ENCODE data around the gene HNRNPL. TPM values are rescaled to one million over a fixed set of nuclear protein-coding genes. Genes with fewer than 3 reads are reported as not detected.
"Not testable (repeated sequence)": the region's sequence is repeated elsewhere in the genome, so short reads cannot be mapped to it uniquely, and the experiment has no call there.

HNRNPL gene
- polyA plus RNA-seq, 3 donors: 82.0 to 145 (median 136) TPM

DNA sequence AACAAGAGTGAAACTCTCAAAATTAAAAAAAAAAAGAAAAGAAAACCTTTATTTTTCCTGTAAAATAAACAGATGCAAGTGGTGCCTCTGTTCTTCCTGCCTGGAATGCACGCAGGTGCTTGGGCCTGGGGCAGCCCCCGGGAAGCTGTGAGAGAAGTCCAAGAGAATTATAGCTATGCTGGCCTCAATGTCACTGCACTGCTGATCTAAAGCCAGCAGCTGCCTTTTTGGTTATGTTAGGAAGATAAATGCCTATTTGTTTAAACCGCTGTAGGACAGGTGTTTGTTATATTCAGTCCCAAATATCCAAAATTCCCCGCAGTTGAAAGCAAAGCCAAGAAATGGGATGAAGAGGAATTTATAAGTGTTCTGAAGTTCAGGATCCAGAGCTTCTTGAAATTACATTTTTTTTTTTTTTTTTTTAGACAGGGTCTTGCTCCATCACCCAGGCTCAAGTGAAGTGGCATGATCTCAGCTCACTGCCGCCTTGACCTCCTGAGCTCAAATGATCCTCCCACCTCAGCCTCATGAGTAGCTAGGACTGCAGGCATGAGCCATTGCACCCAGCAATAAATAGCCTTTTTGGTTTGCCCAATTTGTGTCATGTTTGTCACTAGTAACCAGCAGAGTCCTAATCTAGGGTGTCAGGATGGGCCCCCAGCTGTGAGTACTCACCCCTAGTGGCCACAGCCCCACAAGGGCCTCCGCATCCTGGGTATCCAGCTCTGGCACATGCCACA lies 26.0 kb upstream of the HNRNPL start:
- H3K27ac ChIP-seq (ENCODE audit: low read depth, low read length): no peak overlapping the region
- WGBS, 3 donors: 77 to 87% (median 78%) methylated on average over 6 of the region's 6 CpGs

DNA sequence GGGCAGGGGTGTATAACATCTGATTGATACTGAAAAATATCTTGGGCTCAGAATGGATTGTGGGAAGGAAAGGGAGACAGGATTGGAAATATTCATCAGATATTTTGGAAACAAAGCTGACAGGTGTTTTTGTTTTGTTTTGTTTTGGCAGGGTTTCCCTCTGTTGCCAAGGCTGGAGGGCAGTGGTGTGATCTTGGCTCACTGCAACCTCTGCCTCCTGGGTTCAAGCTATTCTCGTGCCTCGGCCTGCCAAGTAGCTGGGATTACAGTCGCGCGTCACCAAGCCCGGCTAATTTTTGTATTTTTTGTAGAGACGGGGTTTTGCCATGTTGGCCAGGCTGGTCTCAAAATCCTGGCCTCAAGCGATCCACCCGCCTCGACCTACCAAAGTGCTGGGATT lies 23.6 kb upstream of the HNRNPL start:
- not testable (repeated sequence) for H3K27ac ChIP-seq (ENCODE audit: low read depth, low read length)
- 87 to 90% (median 89%) methylated on average over 10 of the region's 10 CpGs for WGBS, 3 donors

DNA sequence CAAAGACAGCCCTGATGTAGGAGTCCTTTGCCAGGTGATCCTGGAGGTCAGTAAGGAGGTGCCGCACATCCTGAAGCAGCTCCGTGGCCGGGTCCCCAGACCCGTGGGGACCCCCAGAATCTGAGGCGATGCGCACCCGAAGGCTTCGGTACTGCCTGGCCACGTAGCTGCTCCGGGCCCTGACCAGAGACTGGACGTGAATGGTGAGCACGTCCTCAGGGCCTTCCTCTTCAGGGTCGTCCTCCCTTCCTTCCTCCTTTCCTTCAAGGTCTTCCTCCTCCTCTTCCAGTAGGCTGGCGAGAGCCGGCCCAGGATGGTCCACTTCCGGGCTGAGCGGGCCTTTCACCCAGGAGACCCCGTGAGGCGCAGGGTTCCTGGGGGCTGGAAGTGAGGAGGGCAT lies 20.8 kb upstream of the HNRNPL start:
- 80 to 93% (median 81%) methylated on average over 19 of the region's 19 CpGs for WGBS, 3 donors
- no peak overlapping the region for H3K27ac ChIP-seq (ENCODE audit: low read depth, low read length)

DNA sequence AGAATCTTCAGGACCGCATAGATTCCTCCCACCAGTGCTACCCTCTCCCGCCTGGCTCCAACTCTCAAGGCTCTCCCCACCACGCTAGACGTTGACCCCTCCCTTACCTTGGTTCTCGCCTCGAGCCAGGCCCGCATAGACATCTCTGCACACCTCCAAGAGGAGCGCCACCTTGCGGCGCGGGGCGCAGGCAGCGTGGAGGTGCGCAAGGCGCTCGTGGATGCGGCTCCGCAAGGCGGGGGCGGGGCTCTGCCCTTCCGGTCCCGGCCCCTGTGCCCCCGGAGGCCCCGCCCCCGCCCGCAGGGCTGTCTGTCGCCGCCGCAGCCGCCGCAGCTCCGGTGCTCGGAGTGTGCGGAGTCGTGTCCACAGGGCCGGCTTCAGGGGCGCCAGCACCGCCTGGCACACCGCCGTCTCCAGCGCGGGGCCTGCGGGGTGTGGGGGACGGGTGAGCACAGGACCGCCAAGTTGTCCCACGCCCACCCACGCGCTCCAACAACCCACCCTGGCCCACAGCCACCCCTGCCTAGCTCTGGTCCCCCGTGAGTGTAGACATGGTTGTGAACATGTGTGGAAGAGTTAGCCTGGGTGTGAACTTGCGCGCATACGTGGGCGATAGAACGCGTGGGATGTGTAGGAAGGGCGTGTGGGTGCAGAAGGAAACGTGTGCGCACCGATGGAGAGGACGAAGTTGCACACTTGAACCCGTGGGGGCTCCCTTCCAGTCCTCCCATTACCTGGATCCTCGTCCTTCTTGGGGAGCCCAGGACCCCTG lies 20.2 kb upstream of the HNRNPL start:
- no peak overlapping the region for H3K27ac ChIP-seq (ENCODE audit: low read depth, low read length)
- 16 to 18% (median 17%) methylated on average over 60 to 62 of the region's 62 CpGs for WGBS, 3 donors

DNA sequence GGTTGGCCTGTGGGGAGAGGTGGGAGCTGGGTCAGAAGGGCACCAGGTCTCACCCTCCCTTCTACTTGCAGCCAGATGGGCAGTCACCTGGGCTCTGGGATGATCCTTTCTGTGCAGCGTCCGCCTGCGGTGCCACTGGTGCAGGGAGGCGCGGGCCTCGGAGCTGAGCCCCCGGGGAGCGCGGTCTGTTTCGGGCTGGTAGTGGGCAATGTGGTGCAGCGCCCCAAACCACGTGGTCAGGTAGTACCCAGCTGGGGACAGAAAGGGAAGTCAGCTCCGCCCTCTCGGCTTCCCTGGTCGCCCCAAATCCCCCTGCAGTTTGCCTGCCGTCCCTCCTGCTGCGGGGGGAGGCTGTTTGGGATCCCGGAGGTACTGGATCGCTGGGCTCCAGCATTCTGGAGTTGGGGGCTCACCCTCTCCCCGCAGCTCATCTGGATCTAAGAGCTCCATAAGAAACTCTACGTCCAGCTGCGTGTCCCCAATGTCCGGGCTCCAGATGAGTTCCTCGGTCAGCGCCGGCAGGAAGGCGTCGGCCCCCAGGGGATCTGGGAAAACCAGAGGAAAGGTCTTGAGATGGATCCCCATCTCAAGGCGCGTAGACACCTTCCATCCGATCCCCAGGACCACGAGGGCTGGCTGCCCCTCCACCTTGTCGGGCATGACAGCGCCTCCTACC lies 19.5 kb upstream of the HNRNPL start:
- H3K27ac ChIP-seq (ENCODE audit: low read depth, low read length): no peak overlapping the region
- WGBS, 3 donors: 7 to 13% (median 11%) methylated on average over 33 to 34 of the region's 34 CpGs

DNA sequence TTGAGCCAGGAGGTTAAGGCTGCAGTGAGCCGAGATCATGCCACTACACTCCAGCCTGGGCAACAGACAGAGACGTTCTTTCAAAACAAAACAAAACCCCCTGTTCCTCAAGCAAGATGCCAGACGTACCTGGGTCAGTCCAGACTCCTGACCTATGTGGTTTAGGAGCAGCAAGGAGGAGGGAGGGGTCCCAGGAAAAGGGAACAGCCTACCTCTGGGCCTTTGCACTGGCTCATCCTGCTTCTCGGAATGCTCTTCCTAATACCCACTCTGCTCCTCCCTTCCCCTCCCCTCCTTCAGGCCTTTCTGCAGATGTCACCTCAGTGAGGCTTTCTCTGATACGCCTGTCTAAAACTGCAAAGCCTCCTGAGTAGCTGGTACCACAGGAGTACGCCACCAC lies 18.8 kb upstream of the HNRNPL start:
- 89 to 92% (median 91%) methylated on average over 6 of the region's 6 CpGs for WGBS, 3 donors
- H3K27ac ChIP-seq (ENCODE audit: low read depth, low read length): no peak overlapping the region

DNA sequence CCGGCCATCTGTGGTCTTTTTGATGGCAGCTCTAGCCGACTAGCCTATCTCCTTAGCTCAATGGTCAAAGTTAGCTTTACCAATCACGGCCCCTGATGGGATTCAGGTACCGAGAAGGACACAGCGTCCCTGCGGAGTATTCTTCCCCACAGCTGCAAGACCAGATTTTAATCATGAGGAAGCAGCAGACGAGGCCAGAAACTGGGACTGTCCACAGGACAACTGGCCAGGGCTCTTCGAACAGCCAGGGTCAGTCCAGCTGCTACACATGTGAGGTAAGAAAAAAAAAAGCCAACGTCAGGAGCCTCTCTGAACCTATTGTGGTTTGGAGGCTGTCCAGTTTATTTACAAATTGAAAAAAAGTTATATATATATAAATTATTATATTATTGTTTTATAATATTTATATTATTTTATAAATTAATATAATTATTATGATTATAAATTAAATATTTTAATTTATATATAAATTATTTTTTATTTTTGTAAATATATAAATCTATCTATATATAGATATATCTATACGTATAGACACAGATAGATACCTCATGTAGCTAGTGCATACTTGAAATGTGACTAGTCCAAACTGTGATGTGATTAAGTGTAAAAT lies 17.5 kb upstream of the HNRNPL start:
- WGBS, 3 donors: 87 to 91% (median 87%) methylated on average over 10 of the region's 10 CpGs
- no peak overlapping the region for H3K27ac ChIP-seq (ENCODE audit: low read depth, low read length)

DNA sequence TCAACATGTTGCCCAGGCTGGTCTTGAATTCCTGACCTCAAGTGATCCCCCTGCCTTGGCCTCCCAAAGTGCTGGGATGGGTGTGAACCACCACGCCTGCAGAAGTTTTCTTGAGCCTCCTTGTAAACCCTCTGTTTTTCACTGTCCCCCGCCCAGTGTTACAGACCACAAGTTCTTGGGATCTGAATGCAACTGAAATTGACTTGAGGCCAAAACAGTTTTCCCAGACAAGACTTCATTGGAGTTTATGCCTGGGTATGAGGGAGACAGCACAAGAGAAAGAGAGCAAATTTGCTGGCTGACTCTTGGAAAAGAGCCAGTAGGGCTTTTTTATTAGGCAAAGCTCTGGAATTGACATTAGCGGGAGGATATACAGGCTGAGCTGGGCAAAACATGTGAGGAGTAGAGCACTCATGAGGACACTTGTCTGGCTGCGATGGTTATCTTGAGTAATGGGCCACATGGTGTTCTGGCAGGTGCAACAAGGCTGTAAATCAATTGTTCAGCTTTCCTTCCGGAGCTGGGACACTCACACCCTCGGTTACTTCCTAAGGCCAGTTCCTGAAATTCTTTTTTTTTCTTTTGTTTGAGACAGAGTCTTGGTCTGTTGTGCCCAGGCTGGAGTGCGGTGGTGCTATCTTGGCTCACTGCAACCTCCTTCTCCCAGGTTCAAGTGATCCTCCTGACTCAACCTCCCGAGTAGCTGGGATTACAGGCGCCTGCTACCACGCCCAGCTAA lies 12.7 kb upstream of the HNRNPL start:
- WGBS, 3 donors: 27 to 47% (median 32%) methylated on average over 10 of the region's 10 CpGs
- H3K27ac ChIP-seq (ENCODE audit: low read depth, low read length): no peak overlapping the region

DNA sequence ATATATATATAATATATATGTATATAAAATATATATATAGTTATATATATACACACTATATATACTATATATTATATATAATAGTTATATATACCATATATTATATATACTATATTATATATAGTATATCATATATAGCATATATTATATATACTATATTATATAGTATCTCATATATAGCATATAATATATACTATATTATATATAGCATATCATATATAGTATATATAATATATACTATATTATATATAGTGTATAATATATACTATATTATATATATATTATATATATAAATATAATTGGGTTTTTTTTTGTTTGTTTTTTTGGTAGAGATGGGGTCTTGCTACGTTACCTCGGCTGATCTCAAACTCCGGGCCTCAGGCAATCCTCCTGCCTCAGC lies 11.6 kb upstream of the HNRNPL start:
- WGBS, 3 donors: 91 to 98% (median 95%) methylated on average over 3 of the region's 3 CpGs

DNA sequence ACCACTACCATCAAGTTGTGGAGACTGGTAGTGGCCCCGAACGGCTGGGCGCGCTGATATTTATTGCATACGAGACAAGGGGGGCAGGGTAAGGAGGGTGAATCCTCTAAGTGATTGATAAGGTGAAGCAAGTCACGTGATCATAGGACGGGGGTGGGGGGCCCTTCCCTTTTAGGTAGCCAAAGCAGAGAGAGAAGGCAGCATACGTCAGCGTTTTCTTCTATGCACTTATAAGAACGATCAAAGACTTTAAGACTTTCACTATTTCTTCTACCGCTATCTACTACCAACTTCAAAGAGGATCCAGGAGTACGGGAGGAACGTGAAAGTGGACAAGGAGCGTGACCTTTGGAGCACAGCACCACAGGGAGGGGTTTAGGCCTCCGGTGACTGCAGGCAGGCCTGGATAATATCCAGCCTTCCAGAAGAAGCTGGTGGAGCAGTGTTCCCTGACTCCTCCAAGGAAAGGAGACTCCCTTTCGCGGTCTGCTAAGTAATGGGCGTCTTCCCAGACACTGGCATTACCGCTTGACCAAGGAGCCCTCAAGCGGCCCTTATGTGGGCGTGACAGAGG lies 9.9 kb upstream of the HNRNPL start:
- 64 to 66% (median 66%) methylated on average over 21 of the region's 21 CpGs for WGBS, 3 donors
- H3K27ac ChIP-seq (ENCODE audit: low read depth, low read length): not testable (repeated sequence)

More for the DNA sequence above, 11.6 kb upstream of the HNRNPL start:
- no peak overlapping the region for H3K27ac ChIP-seq (ENCODE audit: low read depth, low read length)

DNA sequence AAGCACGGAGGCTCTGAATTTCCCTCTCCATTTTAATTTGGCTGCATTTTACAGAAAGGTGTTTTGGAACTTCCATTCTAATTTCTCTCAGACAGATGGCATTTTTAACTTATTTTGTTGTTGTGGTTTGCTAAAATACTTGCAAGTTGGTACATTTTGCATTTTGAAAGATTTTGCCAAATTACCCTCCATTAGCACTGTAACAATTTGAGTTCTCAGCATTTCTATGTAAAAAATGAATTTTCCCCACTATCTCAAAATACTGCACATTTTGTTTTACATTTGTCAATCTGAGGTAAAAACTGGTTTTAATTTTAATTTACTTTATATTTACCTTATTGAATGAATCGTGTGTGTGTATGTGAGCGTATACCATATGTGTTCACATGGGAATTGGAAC lies 7.0 kb upstream of the HNRNPL start:
- WGBS, 3 donors: 70 to 89% (median 77%) methylated on average over 3 of the region's 3 CpGs
- no peak overlapping the region for H3K27ac ChIP-seq (ENCODE audit: low read depth, low read length)

DNA sequence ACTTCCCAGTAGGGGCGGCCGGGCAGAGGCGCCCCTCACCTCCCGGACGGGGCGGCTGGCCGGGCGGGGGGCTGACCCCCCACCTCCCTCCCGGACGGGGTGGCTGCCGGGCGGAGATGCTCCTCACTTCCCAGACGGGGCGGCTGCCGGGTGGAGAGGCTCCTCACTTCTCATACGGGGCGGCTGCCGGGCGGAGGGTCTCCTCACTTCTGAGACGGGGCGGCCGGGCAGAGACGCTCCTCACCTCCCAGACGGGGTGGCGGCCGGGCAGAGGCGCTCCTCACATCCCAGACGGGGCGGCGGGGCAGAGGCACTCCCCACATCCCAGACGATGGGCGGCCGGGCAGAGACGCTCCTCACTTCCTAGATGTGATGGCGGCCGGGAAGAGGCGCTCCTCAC lies 6.0 kb upstream of the HNRNPL start:
- not testable (repeated sequence) for H3K27ac ChIP-seq (ENCODE audit: low read depth, low read length)
- WGBS, 3 donors: 86 to 98% (median 93%) methylated on average over 8 to 27 of the region's 37 CpGs

DNA sequence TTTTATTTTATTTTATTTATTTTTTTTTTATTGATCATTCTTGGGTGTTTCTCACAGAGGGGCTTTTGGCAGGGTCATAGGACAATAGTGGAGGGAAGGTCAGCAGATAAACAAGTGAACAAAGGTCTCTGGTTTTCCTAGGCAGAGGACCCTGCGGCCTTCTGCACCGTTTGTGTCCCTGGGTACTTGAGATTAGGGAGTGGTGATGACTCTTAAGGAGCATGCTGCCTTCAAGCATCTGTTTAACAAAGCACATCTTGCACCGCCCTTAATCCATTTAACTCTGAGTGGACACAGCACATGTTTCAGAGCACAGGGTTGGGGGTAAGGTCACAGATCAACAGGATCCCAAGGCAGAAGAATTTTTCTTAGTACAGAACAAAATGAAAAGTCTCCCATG lies 5.2 kb upstream of the HNRNPL start:
- WGBS, 3 donors: 69 to 82% (median 74%) methylated on average over 2 to 3 of the region's 3 CpGs
- not testable (repeated sequence) for H3K27ac ChIP-seq (ENCODE audit: low read depth, low read length)

DNA sequence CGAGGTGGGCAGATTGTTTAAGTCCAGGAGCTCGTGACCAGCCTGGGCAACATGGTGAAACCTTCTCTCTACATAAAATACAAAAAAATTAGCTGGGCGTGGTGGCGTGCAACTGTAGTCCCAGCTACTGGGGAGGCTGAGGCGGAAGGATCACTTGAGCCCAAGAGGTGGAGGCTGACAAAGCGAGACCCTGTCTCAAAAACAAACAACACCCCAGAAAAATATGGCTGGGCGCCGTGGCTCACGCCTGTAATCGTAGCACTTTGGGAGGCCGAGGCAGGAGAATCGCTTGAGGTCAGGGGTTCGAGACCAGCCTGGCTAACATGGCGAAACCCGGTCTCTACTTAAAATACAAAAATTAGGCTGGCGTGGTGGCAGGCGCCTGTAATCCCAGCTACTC lies 3.4 kb upstream of the HNRNPL start:
- no peak overlapping the region for H3K27ac ChIP-seq (ENCODE audit: low read depth, low read length)
- WGBS, 3 donors: 87 to 92% (median 90%) methylated on average over 17 of the region's 17 CpGs

DNA sequence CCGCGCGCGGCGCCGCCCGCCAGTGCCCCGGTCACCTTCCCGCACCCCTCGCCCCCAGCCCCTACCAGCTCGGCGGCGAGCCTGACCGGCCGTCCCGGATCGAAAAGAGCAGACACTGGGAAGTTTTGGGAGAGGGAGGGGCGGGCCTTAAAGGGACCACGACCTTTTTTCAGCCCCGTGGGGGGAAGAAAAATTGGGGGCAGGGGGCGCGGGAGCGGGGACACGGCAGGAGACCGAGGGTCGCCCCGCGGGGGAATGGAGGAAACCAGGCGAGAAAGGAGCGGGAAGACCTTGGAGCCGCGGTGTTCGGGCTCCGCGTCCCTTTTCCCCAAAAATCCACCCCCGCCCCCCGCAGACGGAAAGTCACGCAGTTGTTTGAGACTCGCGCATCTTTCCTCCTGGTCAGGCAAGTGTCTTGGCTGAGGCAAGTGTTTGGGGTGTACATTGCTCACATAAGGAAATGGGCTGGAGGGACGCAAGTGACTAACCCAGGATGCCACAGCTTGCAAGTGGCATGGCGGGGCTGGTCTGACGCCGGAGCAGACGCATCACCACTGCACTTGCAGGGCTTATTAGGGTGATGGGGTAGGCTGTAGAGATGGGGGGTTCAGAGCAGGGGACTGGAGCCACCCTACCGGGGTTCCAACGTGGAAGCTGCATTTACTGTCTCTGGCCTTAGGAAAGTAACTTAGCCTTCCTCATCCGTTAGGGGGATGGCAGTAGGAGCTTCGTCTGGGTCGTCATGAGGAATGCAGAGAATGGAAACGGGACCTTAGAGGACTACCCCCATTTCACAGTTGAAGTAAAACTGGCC lies 2.7 kb upstream of the HNRNPL start:
- peak overlapping the region; percentile 97 for H3K27ac ChIP-seq (ENCODE audit: low read depth, low read length)
- 1 to 2% (median 2%) methylated on average over 42 to 52 of the region's 52 CpGs for WGBS, 3 donors

DNA sequence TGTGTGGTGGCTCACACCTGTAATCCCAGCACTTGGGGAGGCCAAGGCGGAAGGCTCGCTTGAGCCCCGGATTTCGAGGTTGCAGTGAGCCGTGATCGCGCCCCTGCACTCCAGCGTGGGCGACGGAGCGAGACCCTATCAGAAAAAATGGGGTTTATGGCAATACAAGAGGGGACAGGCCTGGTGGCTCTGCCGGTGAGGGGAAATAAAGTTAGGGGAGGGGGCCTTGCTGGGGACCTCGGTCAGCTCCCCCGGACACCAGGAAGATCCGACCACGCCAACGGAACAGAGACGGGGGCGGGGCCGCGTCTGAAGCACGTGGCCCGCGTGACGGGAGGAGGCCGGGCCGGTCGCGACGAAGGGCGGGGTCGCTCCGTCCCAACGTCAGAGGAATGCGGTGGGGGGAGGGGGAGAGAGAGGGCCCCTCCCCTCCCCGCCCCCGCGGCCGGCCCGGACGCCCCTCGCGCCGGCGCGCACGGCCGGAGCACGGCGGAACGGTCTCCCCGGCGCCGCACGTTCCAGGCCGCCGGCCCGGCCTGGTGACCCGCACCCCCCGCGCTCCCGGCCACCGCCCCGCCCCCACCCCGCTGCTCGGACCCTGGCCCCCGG lies 1.9 kb upstream of the HNRNPL start:
- WGBS, 3 donors: 0 to 1% (median 1%) methylated on average over 33 to 65 of the region's 67 CpGs
- peak overlapping the region; percentile 98 for H3K27ac ChIP-seq (ENCODE audit: low read depth, low read length)

Data from adipose tissue (tissue), 3 donors.